HTERT RPE-1 (cell line): ENCODE results near the gene OR5M11.
"Not testable (repeated sequence)": the region's sequence is repeated elsewhere in the genome, so short reads cannot be mapped to it uniquely, and the experiment has no call there.

Experiments used
- in situ Hi-C: fragments of 300-500 bp; cut with MboI; formaldehyde crosslinking; loops from 4 replicates; pipeline ENCODE4 v1.14.3; 2020; ENCODE audit warnings: low sequenced_read_pairs

Gene OR5M11

GRCh38 chr11:56543157-56543556, at the start of gene OR5M11:
Gene OR5M11, minus strand, starts transcription at chr11:56543257. Its CDS starts 0 bp downstream, at chr11:56543257.
- in situ Hi-C loops: no loop called here

GRCh38 chr11:56592088-56592717, 49.1 kb upstream of the OR5M11 start:
- in situ Hi-C loops: not testable (repeated sequence)

GRCh38 chr11:56577621-56578020, 34.6 kb upstream of the OR5M11 start, which contains the start of gene OR5M10:
Gene OR5M10, minus strand, starts transcription at chr11:56577721. Its CDS starts 0 bp downstream, at chr11:56577721.
- in situ Hi-C loops: no loop called here

- in situ Hi-C loops: no loop called here
Measured at GRCh38 chr11:56558574-56558973, 15.5 kb upstream of the OR5M11 start.

- in situ Hi-C loops: not testable (repeated sequence)
Measured at GRCh38 chr11:56554691-56555090, 11.6 kb upstream of the OR5M11 start.

- in situ Hi-C loops: no loop called here
Measured at GRCh38 chr11:56545531-56545930, 2.5 kb upstream of the OR5M11 start.

GRCh38 chr11:56543739-56544138, 682 bp upstream of the OR5M11 start:
- in situ Hi-C loops: no loop called here

GRCh38 chr11:56533054-56533740, 9.9 kb downstream of the OR5M11 start:
- in situ Hi-C loops: no loop called here

GRCh38 chr11:56531856-56532255, 11.2 kb downstream of the OR5M11 start:
- in situ Hi-C loops: no loop called here

GRCh38 chr11:56522008-56522407, 21.0 kb downstream of the OR5M11 start:
- in situ Hi-C loops: no loop called here

GRCh38 chr11:56513280-56513679, 29.8 kb downstream of the OR5M11 start:
- in situ Hi-C loops: no loop called here

- in situ Hi-C loops: no loop called here
Measured at GRCh38 chr11:56509439-56509838, 33.6 kb downstream of the OR5M11 start.

- in situ Hi-C loops: no loop called here
Measured at GRCh38 chr11:56497010-56497409, 46.0 kb downstream of the OR5M11 start.

GRCh38 chr11:56495117-56495516, 47.9 kb downstream of the OR5M11 start:
- in situ Hi-C loops: no loop called here
